Naive B cell (primary cell): Measurements from ENCODE around the gene EME1. TPM values are rescaled to one million over a fixed set of nuclear protein-coding genes. Genes with fewer than 3 reads are reported as not detected.
A peak's percentile ranks its signal among the peaks of the same experiment; 100 is the strongest.
"Not testable (repeated sequence)": the region's sequence is repeated elsewhere in the genome, so short reads cannot be mapped to it uniquely, and the experiment has no call there.

ENCODE experiments used
- ATAC-seq, 2 donors: fragments of 150-1000 bp; cut with Tn5 transposase; 2 replicates each; pipeline ENCODE4 v1.10.0; 2021; ENCODE audit warnings: low read depth in 2 of 2, mild to moderate bottlenecking in 2 of 2, moderate library complexity in 2 of 2
- DNase-seq: peaks from one replicate; pipeline ENCODE4 v3.0.0; 2022
- H3K27ac Mint-ChIP-seq, 6 donors: one replicate each; pipeline ENCODE4 v1.8.0; 2020 to 2022; ENCODE audit warnings: mild to moderate bottlenecking in 6 of 6, mixed read lengths in 6 of 6, moderate library complexity in 5 of 6, inconsistent platforms in 2 of 6
- H3K27me3 Mint-ChIP-seq, 3 donors: one replicate each; pipeline ENCODE4 v1.8.0; 2021 to 2022; ENCODE audit warnings: mixed read lengths in 3 of 3, mild to moderate bottlenecking in 1 of 3
- H3K36me3 Mint-ChIP-seq, 2 donors: one replicate each; pipeline ENCODE4 v1.8.0; 2020 to 2022; ENCODE audit warnings: mixed read lengths in 2 of 2, inconsistent platforms in 1 of 2, mild to moderate bottlenecking in 1 of 2
- H3K4me1 Mint-ChIP-seq, 3 donors: one replicate each; pipeline ENCODE4 v1.8.0; 2020 to 2022; ENCODE audit warnings: mixed read lengths in 3 of 3, inconsistent platforms in 1 of 3, mild to moderate bottlenecking in 1 of 3, moderate library complexity in 1 of 3
- H3K4me3 Mint-ChIP-seq, 8 donors: one replicate each; pipeline ENCODE4 v1.8.0; 2020 to 2022; ENCODE audit warnings: mild to moderate bottlenecking in 8 of 8, mixed read lengths in 8 of 8, moderate library complexity in 8 of 8, inconsistent platforms in 2 of 8
- H3K9me3 Mint-ChIP-seq, 7 donors: one replicate each; pipeline ENCODE4 v1.8.0; 2020 to 2022; ENCODE audit warnings: mixed read lengths in 7 of 7, mild to moderate bottlenecking in 5 of 7, inconsistent platforms in 2 of 7, moderate library complexity in 1 of 7
- polyA plus RNA-seq, 6 donors: library from polyadenylated mRNA; unstranded; fragments of 300-500 nt; fragmentation: Illumina TruSeq; gene quantifications; one replicate each; pipeline ENCODE4 v1.2.3, GENCODE V29; 2021; ENCODE audit warnings: low read depth in 6 of 6

The EME1 gene
- polyA plus RNA-seq, 6 donors from 2014 or later = 0.36 to 0.87 (median 0.59) TPM; not detected in 2

GRCh38 chr17:50422738-50423137, 49.7 kb downstream of the EME1 start:
- no peak for ATAC-seq
- Mint-ChIP-seq H3K36me3 (peaks cover 6 to 9% of the 10 kb centered on the region in 2 donors), H3K27ac (peak overlapping the region in 1 of 6 donors; percentile 89), H3K4me1 (peaks cover 15 to 55% (median 27%) of the 10 kb centered on the region in 3 donors), H3K4me3 (peak overlapping the region in 2 of 8 donors; percentile 65 to 85), H3K9me3 (peaks cover 4 to 8% (median 5%) of the 10 kb centered on the region in 7 donors), H3K27me3 (no peaks in the 10 kb centered on the region)
- DNase-seq = no peak

- H3K36me3 Mint-ChIP-seq = peaks cover 6 to 8% of the 10 kb centered on the region in 2 donors
- no peak for DNase-seq
- peaks cover 15 to 59% (median 27%) of the 10 kb centered on the region in 3 donors for H3K4me1 Mint-ChIP-seq
- H3K27ac Mint-ChIP-seq = peak overlapping the region in 3 of 6 donors; percentile 20 to 89 (median 63)
- ATAC-seq = no peak
- H3K27me3 Mint-ChIP-seq = no peaks in the 10 kb centered on the region
- peaks cover 4 to 8% (median 5%) of the 10 kb centered on the region in 7 donors for H3K9me3 Mint-ChIP-seq
- peak overlapping the region in 4 of 8 donors; percentile 53 to 85 (median 63) for H3K4me3 Mint-ChIP-seq
Measured at GRCh38 chr17:50423553-50424159, 50.6 kb downstream of the EME1 start.

- H3K4me3 Mint-ChIP-seq = peak overlapping the region in 7 of 8 donors; percentile 4 to 93 (median 85)
- H3K27me3 Mint-ChIP-seq = no peaks in the 10 kb centered on the region
- H3K27ac Mint-ChIP-seq = peak overlapping the region in 3 of 6 donors; percentile 59 to 87 (median 63)
- DNase-seq (no peak), ATAC-seq (no peak)
- peaks cover 15 to 53% (median 27%) of the 10 kb centered on the region in 3 donors for H3K4me1 Mint-ChIP-seq
- H3K36me3 Mint-ChIP-seq = peaks cover 0 to under 1% of the 10 kb centered on the region in 2 donors
- peaks cover 0 to 2% (median 0%) of the 10 kb centered on the region in 7 donors for H3K9me3 Mint-ChIP-seq
Measured at GRCh38 chr17:50424246-50424995, 51.4 kb downstream of the EME1 start.

GRCh38 chr17:50424996-50425681, 52.1 kb downstream of the EME1 start:
- DNase-seq (no peak), ATAC-seq (no peak)
- peak overlapping the region; percentile 80 to 94 (median 90) for H3K4me3 Mint-ChIP-seq
- peak overlapping the region in 5 of 6 donors; percentile 68 to 93 (median 79) for H3K27ac Mint-ChIP-seq
- H3K9me3 Mint-ChIP-seq = no peaks in the 10 kb centered on the region
- H3K27me3 Mint-ChIP-seq = no peaks in the 10 kb centered on the region
- H3K36me3 Mint-ChIP-seq = no peaks in the 10 kb centered on the region
- H3K4me1 Mint-ChIP-seq = peaks cover 15 to 48% (median 32%) of the 10 kb centered on the region in 3 donors

- Mint-ChIP-seq H3K4me3 (peak within 1 kb of the TSS; percentile 85 to 94 (median 91)), H3K9me3 (no peaks in the 10 kb centered on the region), H3K27ac (peak within 1 kb of the TSS; percentile 47 to 93 (median 69)), H3K36me3 (no peaks in the 10 kb centered on the region), H3K4me1 (peaks cover 15 to 42% (median 33%) of the 10 kb centered on the region in 3 donors), H3K27me3 (no peaks in the 10 kb centered on the region)
- ATAC-seq (peak; percentile 85), DNase-seq (peak; percentile 62)
Measured at GRCh38 chr17:50425682-50426471, 52.8 kb downstream of the EME1 start, which contains the start of gene ACSF2. Gene ACSF2 (plus strand): TSS chr17:50426218. CDS start chr17:50426262, 44 bp downstream.

- H3K9me3 Mint-ChIP-seq = no peaks in the 10 kb centered on the region
- DNase-seq (no peak), ATAC-seq (no peak)
- no peaks in the 10 kb centered on the region for H3K36me3 Mint-ChIP-seq
- H3K27me3 Mint-ChIP-seq = no peaks in the 10 kb centered on the region
- H3K4me1 Mint-ChIP-seq = peaks cover 14 to 37% (median 29%) of the 10 kb centered on the region in 3 donors
- H3K4me3 Mint-ChIP-seq = peak overlapping the region; percentile 85 to 94 (median 90)
- peak overlapping the region in 2 of 6 donors; percentile 79 to 82 for H3K27ac Mint-ChIP-seq
Measured at GRCh38 chr17:50426472-50426782, 53.4 kb downstream of the EME1 start.

- Mint-ChIP-seq H3K9me3 (no peaks in the 10 kb centered on the region), H3K4me1 (peaks cover 10 to 33% (median 29%) of the 10 kb centered on the region in 3 donors), H3K27ac (peak overlapping the region; percentile 55 to 82 (median 60)), H3K36me3 (no peaks in the 10 kb centered on the region), H3K4me3 (peak overlapping the region; percentile 85 to 94 (median 90)), H3K27me3 (no peaks in the 10 kb centered on the region)
- peak; percentile 1 to 16 for ATAC-seq
- no peak for DNase-seq
Measured at GRCh38 chr17:50426814-50427787, 54.1 kb downstream of the EME1 start.

- ATAC-seq, H3K27me3 Mint-ChIP-seq, H3K36me3 Mint-ChIP-seq, H3K9me3 Mint-ChIP-seq, DNase-seq: not testable (repeated sequence)
- peaks cover 10 to 31% (median 30%) of the 10 kb centered on the region in 3 donors for H3K4me1 Mint-ChIP-seq
- peak overlapping the region in 1 of 6 donors; percentile 70 for H3K27ac Mint-ChIP-seq
- H3K4me3 Mint-ChIP-seq = peak overlapping the region in 4 of 8 donors; percentile 30 to 85 (median 70)
Measured at GRCh38 chr17:50428126-50428525, 55.1 kb downstream of the EME1 start.

GRCh38 chr17:50428831-50429424, 55.9 kb downstream of the EME1 start:
- Mint-ChIP-seq H3K4me1 (peaks cover 10 to 31% (median 29%) of the 10 kb centered on the region in 3 donors), H3K9me3 (no peaks in the 10 kb centered on the region), H3K36me3 (no peaks in the 10 kb centered on the region), H3K27ac (no peak overlapping the region), H3K27me3 (no peaks in the 10 kb centered on the region), H3K4me3 (no peak overlapping the region)
- DNase-seq (no peak), ATAC-seq (no peak)

GRCh38 chr17:50429793-50430192, 56.8 kb downstream of the EME1 start:
- Mint-ChIP-seq H3K27me3 (no peaks in the 10 kb centered on the region), H3K27ac (no peak overlapping the region)

More at GRCh38 chr17:50429793-50430192, 56.8 kb downstream of the EME1 start:
- H3K4me1 Mint-ChIP-seq = peaks cover 10 to 31% (median 24%) of the 10 kb centered on the region in 3 donors
- H3K9me3 Mint-ChIP-seq = no peaks in the 10 kb centered on the region
- DNase-seq (no peak), ATAC-seq (no peak)
- H3K4me3 Mint-ChIP-seq = peak overlapping the region in 1 of 8 donors; percentile 10
- H3K36me3 Mint-ChIP-seq = no peaks in the 10 kb centered on the region
